HL-60 (cell line): ENCODE results near the gene RUNX2.
"Not testable (repeated sequence)": the region's sequence is repeated elsewhere in the genome, so short reads cannot be mapped to it uniquely, and the experiment has no call there.

Experiments used
- DNase-seq, 2 experiments: peaks; one replicate each; pipeline ENCODE4 v3.0.0-alpha.2; 2010 to 2020; ENCODE audit warnings: low read depth in 1 of 2, low spot score in 1 of 2
- H3K27ac ChIP-seq: fragments of 250-450 bp; sonication (Bioruptor Pico); replicated peaks from 2 replicates; pipeline ENCODE4 v1.5.1; 2020; ENCODE audit warnings: mild to moderate bottlenecking, moderate library complexity
- H3K27me3 ChIP-seq: fragments of 250-450 bp; sonication (Bioruptor Pico); 2 replicates; pipeline ENCODE4 v1.5.1; 2021; ENCODE audit warnings: mild to moderate bottlenecking, moderate library complexity; ENCODE audit not compliant: insufficient read depth, poor library complexity, severe bottlenecking
- H3K4me3 ChIP-seq: replicated peaks from 2 replicates; pipeline ENCODE4 v1.5.1; 2011; ENCODE audit warnings: mild to moderate bottlenecking, control low read depth, low read length; ENCODE audit not compliant: insufficient read depth
- GABPA ChIP-seq: IDR thresholded peaks from 2 replicates; pipeline ENCODE4 v1.6.1; 2012; ENCODE audit warnings: low read depth
- POLR2AphosphoS5 ChIP-seq: IDR thresholded peaks from 2 replicates; pipeline ENCODE4 v1.6.1; 2012; ENCODE audit warnings: low read depth
- SPI1 ChIP-seq: IDR thresholded peaks from 2 replicates; pipeline ENCODE4 v1.6.1; 2012; ENCODE audit warnings: low read depth, mild to moderate bottlenecking, borderline replicate concordance
- TF ChIP-seq, protein P1 (sequence below): IDR thresholded peaks from one replicate; pipeline ENCODE4 v1.5.1; 2011; ENCODE audit warnings: low read length, control low read depth, inconsistent platforms; ENCODE audit not compliant: insufficient read depth
- TF ChIP-seq, protein P2 (sequence below): IDR thresholded peaks from 2 replicates; pipeline ENCODE4 v1.6.1; 2012; ENCODE audit warnings: low read depth; ENCODE audit not compliant: insufficient replicate concordance

The RUNX2 gene

GRCh38 chr6:45293306-45293705 lies 34.8 kb upstream of the RUNX2 start:
- Histone ChIP-seq H3K27ac (no peak overlapping the region), H3K27me3 (no peaks in the 10 kb centered on the region), H3K4me3 (no peak overlapping the region)
- DNase-seq, result no peak
- no peak for TF ChIP-seq SPI1
- TF ChIP-seq, protein P1, sequence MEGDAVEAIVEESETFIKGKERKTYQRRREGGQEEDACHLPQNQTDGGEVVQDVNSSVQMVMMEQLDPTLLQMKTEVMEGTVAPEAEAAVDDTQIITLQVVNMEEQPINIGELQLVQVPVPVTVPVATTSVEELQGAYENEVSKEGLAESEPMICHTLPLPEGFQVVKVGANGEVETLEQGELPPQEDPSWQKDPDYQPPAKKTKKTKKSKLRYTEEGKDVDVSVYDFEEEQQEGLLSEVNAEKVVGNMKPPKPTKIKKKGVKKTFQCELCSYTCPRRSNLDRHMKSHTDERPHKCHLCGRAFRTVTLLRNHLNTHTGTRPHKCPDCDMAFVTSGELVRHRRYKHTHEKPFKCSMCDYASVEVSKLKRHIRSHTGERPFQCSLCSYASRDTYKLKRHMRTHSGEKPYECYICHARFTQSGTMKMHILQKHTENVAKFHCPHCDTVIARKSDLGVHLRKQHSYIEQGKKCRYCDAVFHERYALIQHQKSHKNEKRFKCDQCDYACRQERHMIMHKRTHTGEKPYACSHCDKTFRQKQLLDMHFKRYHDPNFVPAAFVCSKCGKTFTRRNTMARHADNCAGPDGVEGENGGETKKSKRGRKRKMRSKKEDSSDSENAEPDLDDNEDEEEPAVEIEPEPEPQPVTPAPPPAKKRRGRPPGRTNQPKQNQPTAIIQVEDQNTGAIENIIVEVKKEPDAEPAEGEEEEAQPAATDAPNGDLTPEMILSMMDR, result no peak
- TF ChIP-seq POLR2AphosphoS5, result no peak
- TF ChIP-seq, protein P2, sequence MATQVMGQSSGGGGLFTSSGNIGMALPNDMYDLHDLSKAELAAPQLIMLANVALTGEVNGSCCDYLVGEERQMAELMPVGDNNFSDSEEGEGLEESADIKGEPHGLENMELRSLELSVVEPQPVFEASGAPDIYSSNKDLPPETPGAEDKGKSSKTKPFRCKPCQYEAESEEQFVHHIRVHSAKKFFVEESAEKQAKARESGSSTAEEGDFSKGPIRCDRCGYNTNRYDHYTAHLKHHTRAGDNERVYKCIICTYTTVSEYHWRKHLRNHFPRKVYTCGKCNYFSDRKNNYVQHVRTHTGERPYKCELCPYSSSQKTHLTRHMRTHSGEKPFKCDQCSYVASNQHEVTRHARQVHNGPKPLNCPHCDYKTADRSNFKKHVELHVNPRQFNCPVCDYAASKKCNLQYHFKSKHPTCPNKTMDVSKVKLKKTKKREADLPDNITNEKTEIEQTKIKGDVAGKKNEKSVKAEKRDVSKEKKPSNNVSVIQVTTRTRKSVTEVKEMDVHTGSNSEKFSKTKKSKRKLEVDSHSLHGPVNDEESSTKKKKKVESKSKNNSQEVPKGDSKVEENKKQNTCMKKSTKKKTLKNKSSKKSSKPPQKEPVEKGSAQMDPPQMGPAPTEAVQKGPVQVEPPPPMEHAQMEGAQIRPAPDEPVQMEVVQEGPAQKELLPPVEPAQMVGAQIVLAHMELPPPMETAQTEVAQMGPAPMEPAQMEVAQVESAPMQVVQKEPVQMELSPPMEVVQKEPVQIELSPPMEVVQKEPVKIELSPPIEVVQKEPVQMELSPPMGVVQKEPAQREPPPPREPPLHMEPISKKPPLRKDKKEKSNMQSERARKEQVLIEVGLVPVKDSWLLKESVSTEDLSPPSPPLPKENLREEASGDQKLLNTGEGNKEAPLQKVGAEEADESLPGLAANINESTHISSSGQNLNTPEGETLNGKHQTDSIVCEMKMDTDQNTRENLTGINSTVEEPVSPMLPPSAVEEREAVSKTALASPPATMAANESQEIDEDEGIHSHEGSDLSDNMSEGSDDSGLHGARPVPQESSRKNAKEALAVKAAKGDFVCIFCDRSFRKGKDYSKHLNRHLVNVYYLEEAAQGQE, result no peak
- no peak for TF ChIP-seq GABPA

GRCh38 chr6:45294065-45294701 lies 33.9 kb upstream of the RUNX2 start:
- TF ChIP-seq SPI1, result peak; percentile 74
- H3K27me3 ChIP-seq, H3K27ac ChIP-seq, H3K4me3 ChIP-seq: not testable (repeated sequence)
- DNase-seq, result peak in 1 of 2 experiments; percentile 2

GRCh38 chr6:45297320-45297719 lies 30.8 kb upstream of the RUNX2 start:
- H3K4me3 ChIP-seq, result no peak overlapping the region
- H3K27me3 ChIP-seq, result no peaks in the 10 kb centered on the region
- no peak for DNase-seq
- no peak overlapping the region for H3K27ac ChIP-seq
- TF ChIP-seq POLR2AphosphoS5 (no peak), GABPA (no peak), SPI1 (no peak)
- TF ChIP-seq, protein P1, result no peak
- TF ChIP-seq, protein P2, result no peak

GRCh38 chr6:45299096-45299581 lies 29.0 kb upstream of the RUNX2 start:
- no peaks in the 10 kb centered on the region for H3K27me3 ChIP-seq
- H3K27ac ChIP-seq, result no peak overlapping the region
- TF ChIP-seq POLR2AphosphoS5, result no peak
- TF ChIP-seq, protein P1, result no peak
- TF ChIP-seq, protein P2, result no peak
- no peak for TF ChIP-seq GABPA
- TF ChIP-seq SPI1, result no peak
- peak in 1 of 2 experiments; percentile 10 for DNase-seq
- H3K4me3 ChIP-seq, result no peak overlapping the region
